HepG2 (cell line): ENCODE results near the gene CTRL. TPM values are rescaled to one million over a fixed set of nuclear protein-coding genes. Genes with fewer than 3 reads are reported as not detected.

Experiments
- RELA ChIP-seq: sonication (generic); formaldehyde crosslinking; IDR thresholded peaks from 2 replicates; pipeline ENCODE4 v1.4.0; 2020; ENCODE audit warnings: missing genetic modification reagents
- RNF2 ChIP-seq: fragments of 450-650 bp; conservative IDR thresholded peaks from 2 replicates; pipeline ENCODE4 v1.6.1; 2016; ENCODE audit warnings: low read depth
- SMYD3 ChIP-seq: sonication (generic); formaldehyde crosslinking; IDR thresholded peaks from 2 replicates; pipeline ENCODE4 v1.8.1; 2023; ENCODE audit warnings: mild to moderate bottlenecking, missing genetic modification reagents
- ZBTB38 ChIP-seq: sonication (generic); formaldehyde crosslinking; IDR thresholded peaks from 2 replicates; pipeline ENCODE4 v1.5.1; 2020; ENCODE audit warnings: mild to moderate bottlenecking, missing genetic modification reagents
- ZNF430 ChIP-seq: sonication (generic); formaldehyde crosslinking; IDR thresholded peaks from 2 replicates; pipeline ENCODE4 v1.9.0; 2021; ENCODE audit warnings: mild to moderate bottlenecking, missing genetic modification reagents
- ZSCAN30 ChIP-seq: sonication (generic); formaldehyde crosslinking; IDR thresholded peaks from 2 replicates; pipeline ENCODE4 v1.5.0; 2020; ENCODE audit warnings: mild to moderate bottlenecking, missing genetic modification reagents
- polyA plus RNA-seq, 8 experiments: library from polyadenylated mRNA; depleted of rRNA in 3 of 8; stranded (reverse) in 7 of 8; unstranded in 1 of 8; fragments of >200 nt; fragmentation: Illumina TruSeq in 4 of 8; extraction: Trizol in 4 of 8; gene quantifications; 2 replicates each; pipeline versions ENCODE4 v1.2.1 to v1.2.3, GENCODE V29; 2011 to 2016; ENCODE audit warnings: low read depth in 4 of 8, missing spikeins in 1 of 8, mixed read lengths in 1 of 8; ENCODE audit not compliant: insufficient read depth in 1 of 8
- total RNA-seq, 5 experiments: library from RNA; depleted of rRNA; stranded (reverse); fragments of >200 nt; fragmentation: Illumina TruSeq; extraction: Trizol; gene quantifications; 2 replicates each; pipeline ENCODE4 v1.2.3, GENCODE V29; 2016; ENCODE audit warnings: low read depth in 1 of 5
- TF ChIP-seq, protein P1 (sequence below): sonication (generic); formaldehyde crosslinking; IDR thresholded peaks from 2 replicates; pipeline ENCODE4 v1.4.0; 2020; ENCODE audit warnings: missing genetic modification reagents
- TF ChIP-seq, protein P2 (sequence below): sonication (generic); formaldehyde crosslinking; IDR thresholded peaks from 2 replicates; pipeline ENCODE4 v1.9.0; 2021; ENCODE audit warnings: missing genetic modification reagents, borderline replicate concordance
- TF ChIP-seq, protein P3 (sequence below): sonication (generic); formaldehyde crosslinking; IDR thresholded peaks from 2 replicates; pipeline ENCODE4 v1.4.0; 2020; ENCODE audit warnings: missing genetic modification reagents, borderline replicate concordance
- TF ChIP-seq, protein P4 (sequence below): sonication (generic); formaldehyde crosslinking; IDR thresholded peaks from 2 replicates; pipeline ENCODE4 v1.4.0; 2020; ENCODE audit warnings: missing genetic modification reagents
- TF ChIP-seq, protein P5 (sequence below): sonication (generic); formaldehyde crosslinking; IDR thresholded peaks from 2 replicates; pipeline ENCODE4 v1.4.0; 2020; ENCODE audit warnings: mild to moderate bottlenecking, missing genetic modification reagents
- TF ChIP-seq, protein P6 (sequence below): sonication (generic); formaldehyde crosslinking; conservative IDR thresholded peaks from 2 replicates; pipeline ENCODE4 v1.8.0; 2022; ENCODE audit warnings: mild to moderate bottlenecking, moderate library complexity, missing genetic modification reagents

CTRL gene
- total and polyA plus RNA-seq, 2 of the 13 experiments (the other 11 are each of a cell fraction or from before 2014, with no cell fraction given) = 1.9 to 2.7 TPM

DNA sequence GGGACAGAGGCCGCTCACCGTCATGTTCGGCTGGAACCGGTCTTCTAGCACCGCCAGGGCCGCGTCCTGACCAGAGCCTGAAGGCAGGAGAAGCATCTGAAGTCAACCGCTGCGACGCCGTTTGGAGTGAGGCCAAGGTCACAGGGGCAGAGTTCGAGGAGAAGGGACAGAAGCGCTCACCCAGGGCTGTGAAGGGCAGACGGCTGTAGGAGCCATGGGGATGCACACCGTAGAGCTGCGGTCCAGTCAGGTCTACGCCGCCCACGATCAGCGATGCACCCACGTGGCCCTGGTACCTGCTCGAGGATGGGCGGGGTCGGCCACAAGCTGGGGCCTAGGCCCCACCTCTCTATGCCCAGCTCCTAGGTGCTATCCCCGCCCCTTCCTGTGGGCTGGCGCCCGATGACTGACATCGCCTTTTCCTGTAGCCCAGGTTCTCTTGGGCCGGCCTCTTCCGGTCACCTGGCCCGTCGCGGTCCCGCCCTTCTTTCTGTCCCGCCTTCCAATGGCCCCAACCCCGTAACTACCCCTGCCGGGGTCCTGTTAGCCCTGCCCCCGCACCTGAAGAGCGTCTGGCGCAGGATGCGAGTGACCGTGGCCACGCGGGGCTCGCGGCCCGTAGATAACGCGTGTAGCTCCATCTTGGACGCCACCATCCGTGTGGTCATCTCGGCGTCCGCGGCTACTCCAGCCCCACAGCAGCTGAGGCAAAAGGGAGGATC is 3.9 kb upstream of the CTRL start (continued):
- TF ChIP-seq, protein P1, sequence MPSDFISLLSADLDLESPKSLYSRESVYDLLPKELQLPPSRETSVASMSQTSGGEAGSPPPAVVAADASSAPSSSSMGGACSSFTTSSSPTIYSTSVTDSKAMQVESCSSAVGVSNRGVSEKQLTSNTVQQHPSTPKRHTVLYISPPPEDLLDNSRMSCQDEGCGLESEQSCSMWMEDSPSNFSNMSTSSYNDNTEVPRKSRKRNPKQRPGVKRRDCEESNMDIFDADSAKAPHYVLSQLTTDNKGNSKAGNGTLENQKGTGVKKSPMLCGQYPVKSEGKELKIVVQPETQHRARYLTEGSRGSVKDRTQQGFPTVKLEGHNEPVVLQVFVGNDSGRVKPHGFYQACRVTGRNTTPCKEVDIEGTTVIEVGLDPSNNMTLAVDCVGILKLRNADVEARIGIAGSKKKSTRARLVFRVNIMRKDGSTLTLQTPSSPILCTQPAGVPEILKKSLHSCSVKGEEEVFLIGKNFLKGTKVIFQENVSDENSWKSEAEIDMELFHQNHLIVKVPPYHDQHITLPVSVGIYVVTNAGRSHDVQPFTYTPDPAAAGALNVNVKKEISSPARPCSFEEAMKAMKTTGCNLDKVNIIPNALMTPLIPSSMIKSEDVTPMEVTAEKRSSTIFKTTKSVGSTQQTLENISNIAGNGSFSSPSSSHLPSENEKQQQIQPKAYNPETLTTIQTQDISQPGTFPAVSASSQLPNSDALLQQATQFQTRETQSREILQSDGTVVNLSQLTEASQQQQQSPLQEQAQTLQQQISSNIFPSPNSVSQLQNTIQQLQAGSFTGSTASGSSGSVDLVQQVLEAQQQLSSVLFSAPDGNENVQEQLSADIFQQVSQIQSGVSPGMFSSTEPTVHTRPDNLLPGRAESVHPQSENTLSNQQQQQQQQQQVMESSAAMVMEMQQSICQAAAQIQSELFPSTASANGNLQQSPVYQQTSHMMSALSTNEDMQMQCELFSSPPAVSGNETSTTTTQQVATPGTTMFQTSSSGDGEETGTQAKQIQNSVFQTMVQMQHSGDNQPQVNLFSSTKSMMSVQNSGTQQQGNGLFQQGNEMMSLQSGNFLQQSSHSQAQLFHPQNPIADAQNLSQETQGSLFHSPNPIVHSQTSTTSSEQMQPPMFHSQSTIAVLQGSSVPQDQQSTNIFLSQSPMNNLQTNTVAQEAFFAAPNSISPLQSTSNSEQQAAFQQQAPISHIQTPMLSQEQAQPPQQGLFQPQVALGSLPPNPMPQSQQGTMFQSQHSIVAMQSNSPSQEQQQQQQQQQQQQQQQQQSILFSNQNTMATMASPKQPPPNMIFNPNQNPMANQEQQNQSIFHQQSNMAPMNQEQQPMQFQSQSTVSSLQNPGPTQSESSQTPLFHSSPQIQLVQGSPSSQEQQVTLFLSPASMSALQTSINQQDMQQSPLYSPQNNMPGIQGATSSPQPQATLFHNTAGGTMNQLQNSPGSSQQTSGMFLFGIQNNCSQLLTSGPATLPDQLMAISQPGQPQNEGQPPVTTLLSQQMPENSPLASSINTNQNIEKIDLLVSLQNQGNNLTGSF (CRISPR knock-in tag) = 0 out of 2 replicates have a peak, but pooled peaks have one; percentile 26
- TF ChIP-seq, protein P2, sequence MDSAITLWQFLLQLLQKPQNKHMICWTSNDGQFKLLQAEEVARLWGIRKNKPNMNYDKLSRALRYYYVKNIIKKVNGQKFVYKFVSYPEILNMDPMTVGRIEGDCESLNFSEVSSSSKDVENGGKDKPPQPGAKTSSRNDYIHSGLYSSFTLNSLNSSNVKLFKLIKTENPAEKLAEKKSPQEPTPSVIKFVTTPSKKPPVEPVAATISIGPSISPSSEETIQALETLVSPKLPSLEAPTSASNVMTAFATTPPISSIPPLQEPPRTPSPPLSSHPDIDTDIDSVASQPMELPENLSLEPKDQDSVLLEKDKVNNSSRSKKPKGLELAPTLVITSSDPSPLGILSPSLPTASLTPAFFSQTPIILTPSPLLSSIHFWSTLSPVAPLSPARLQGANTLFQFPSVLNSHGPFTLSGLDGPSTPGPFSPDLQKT (CRISPR knock-in tag) = no peak
- TF ChIP-seq RELA (CRISPR knock-in tag) (no peak), SMYD3 (CRISPR knock-in tag) (peak; percentile 42; the same call in 1 of the 2 replicates), ZNF430 (peak; percentile 88), ZBTB38 (peak; percentile 74; the same call in 1 of the 2 replicates), ZSCAN30 (CRISPR knock-in tag) (no peak), RNF2 (0 out of 2 replicates have a peak, but pooled peaks have one; percentile 33)
- TF ChIP-seq, protein P3, sequence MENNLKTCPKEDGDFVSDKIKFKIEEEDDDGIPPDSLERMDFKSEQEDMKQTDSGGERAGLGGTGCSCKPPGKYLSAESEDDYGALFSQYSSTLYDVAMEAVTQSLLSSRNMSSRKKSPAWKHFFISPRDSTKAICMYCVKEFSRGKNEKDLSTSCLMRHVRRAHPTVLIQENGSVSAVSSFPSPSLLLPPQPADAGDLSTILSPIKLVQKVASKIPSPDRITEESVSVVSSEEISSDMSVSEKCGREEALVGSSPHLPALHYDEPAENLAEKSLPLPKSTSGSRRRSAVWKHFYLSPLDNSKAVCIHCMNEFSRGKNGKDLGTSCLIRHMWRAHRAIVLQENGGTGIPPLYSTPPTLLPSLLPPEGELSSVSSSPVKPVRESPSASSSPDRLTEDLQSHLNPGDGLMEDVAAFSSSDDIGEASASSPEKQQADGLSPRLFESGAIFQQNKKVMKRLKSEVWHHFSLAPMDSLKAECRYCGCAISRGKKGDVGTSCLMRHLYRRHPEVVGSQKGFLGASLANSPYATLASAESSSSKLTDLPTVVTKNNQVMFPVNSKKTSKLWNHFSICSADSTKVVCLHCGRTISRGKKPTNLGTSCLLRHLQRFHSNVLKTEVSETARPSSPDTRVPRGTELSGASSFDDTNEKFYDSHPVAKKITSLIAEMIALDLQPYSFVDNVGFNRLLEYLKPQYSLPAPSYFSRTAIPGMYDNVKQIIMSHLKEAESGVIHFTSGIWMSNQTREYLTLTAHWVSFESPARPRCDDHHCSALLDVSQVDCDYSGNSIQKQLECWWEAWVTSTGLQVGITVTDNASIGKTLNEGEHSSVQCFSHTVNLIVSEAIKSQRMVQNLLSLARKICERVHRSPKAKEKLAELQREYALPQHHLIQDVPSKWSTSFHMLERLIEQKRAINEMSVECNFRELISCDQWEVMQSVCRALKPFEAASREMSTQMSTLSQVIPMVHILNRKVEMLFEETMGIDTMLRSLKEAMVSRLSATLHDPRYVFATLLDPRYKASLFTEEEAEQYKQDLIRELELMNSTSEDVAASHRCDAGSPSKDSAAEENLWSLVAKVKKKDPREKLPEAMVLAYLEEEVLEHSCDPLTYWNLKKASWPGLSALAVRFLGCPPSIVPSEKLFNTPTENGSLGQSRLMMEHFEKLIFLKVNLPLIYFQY (CRISPR knock-in tag) = no peak
- TF ChIP-seq, protein P4, sequence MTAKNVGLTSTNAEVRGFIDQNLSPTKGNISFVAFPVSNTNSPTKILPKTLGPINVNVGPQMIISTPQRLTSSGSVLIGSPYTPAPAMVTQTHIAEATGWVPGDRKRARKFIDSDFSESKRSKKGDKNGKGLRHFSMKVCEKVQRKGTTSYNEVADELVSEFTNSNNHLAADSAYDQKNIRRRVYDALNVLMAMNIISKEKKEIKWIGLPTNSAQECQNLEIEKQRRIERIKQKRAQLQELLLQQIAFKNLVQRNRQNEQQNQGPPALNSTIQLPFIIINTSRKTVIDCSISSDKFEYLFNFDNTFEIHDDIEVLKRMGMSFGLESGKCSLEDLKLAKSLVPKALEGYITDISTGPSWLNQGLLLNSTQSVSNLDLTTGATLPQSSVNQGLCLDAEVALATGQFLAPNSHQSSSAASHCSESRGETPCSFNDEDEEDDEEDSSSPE (CRISPR knock-in tag) = peak; percentile 76
- TF ChIP-seq, protein P5, sequence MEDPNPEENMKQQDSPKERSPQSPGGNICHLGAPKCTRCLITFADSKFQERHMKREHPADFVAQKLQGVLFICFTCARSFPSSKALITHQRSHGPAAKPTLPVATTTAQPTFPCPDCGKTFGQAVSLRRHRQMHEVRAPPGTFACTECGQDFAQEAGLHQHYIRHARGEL (CRISPR knock-in tag) = no peak; the same call in 1 of the 2 replicates
- TF ChIP-seq, protein P6, sequence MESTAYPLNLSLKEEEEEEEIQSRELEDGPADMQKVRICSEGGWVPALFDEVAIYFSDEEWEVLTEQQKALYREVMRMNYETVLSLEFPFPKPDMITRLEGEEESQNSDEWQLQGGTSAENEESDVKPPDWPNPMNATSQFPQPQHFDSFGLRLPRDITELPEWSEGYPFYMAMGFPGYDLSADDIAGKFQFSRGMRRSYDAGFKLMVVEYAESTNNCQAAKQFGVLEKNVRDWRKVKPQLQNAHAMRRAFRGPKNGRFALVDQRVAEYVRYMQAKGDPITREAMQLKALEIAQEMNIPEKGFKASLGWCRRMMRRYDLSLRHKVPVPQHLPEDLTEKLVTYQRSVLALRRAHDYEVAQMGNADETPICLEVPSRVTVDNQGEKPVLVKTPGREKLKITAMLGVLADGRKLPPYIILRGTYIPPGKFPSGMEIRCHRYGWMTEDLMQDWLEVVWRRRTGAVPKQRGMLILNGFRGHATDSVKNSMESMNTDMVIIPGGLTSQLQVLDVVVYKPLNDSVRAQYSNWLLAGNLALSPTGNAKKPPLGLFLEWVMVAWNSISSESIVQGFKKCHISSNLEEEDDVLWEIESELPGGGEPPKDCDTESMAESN (CRISPR knock-in tag) = peak; percentile 93
